Retinal pigment epithelial cell (primary cell): Measurements from ENCODE around the gene LIF.

ENCODE experiments used
- DNase-seq: peaks from one replicate; pipeline ENCODE4 v3.0.0-alpha.2; 2010; ENCODE audit warnings: low read depth
- H3K4me3 ChIP-seq: 2 replicates; pipeline ENCODE4 v1.5.1; 2011; ENCODE audit warnings: mild to moderate bottlenecking, low read length, control low read depth, moderate library complexity
- CTCF ChIP-seq: conservative IDR thresholded peaks from 2 replicates; pipeline ENCODE4 v1.5.1; 2011; ENCODE audit warnings: low read depth, low read length, control low read depth, inconsistent platforms

LIF gene

GRCh38 chr22:30230330-30230729, 16.2 kb downstream of the LIF start:
- no peak for DNase-seq
- no peak overlapping the region for H3K4me3 ChIP-seq
- no peak for TF ChIP-seq CTCF

DNA sequence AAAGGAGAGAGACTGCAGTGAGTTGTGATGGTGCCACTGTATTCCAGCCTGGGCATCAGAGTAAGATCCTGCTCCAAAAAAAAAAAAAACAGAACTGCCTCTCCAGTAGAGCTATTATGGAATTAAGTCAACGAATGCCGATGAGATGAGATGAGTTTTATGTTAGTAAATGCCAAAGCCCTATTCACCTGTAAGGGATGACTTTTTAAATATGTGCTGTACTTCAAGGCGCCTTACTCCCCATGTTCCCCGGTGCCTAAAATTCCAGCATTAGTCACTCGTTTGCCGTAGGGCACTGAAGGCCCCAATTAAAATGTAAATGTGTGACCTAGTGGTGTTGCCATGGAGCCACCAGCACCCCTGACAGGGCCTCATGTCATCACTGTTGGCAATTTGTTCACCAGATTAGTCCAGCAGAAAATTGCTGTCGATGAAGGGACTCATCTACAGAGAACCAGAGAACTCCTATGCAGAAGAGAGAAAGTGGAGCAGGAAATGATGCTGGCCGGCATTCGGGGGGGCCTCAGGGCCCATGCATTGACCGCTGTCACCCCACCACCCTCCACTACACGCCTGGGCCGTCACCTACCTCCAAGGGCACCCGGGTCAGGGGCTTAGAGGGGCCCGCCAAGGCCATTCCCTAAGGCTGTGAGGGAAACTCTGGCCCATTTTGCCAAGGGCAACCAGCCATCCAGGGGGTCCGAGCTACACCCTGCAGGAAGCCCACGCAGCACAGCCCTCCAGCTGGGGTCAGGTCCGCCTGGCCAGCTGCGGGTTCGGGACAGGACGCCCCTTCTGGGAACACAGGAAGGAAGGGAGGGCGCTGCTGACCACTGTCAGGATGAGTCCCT, 17.8 kb downstream of the LIF start:
- no peak for TF ChIP-seq CTCF
- no peak for DNase-seq
- H3K4me3 ChIP-seq = no peak overlapping the region

GRCh38 chr22:30227438-30228228, 18.9 kb downstream of the LIF start:
- DNase-seq = no peak
- H3K4me3 ChIP-seq = no peak overlapping the region
- TF ChIP-seq CTCF = no peak

GRCh38 chr22:30226192-30226832, 20.2 kb downstream of the LIF start:
- no peak for TF ChIP-seq CTCF
- DNase-seq = no peak
- H3K4me3 ChIP-seq = no peak overlapping the region

GRCh38 chr22:30225220-30225927, 21.2 kb downstream of the LIF start:
- no peak for TF ChIP-seq CTCF
- H3K4me3 ChIP-seq = no peak overlapping the region
- DNase-seq = no peak

GRCh38 chr22:30224161-30224857, 22.2 kb downstream of the LIF start:
- DNase-seq = no peak
- no peak for TF ChIP-seq CTCF
- no peak overlapping the region for H3K4me3 ChIP-seq
